ENCODE measurements around the gene FOCAD. TPM values are rescaled to one million over a fixed set of nuclear protein-coding genes. Genes with fewer than 3 reads are reported as not detected.

FOCAD gene
- total and polyA plus RNA-seq, 2 donors, result 7.8 to 84.3 TPM

DNA sequence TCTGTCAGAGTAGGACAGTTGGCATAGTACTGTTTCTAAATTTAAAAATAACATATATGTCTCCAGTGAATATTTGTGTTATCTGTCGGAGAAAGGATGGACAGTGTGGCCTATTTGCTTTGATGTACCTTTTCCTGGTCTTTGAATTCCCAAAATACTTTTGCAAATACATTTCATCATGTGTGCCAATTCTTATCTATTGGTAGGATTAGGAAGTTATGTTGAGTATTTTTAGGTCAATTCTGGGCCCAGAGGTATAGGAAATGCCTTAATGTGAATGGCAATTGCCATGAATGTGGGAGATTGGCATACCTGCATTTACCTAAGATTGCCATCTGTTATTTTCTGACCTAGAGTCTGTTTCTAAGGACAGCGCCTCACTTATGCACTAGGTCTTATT lies 5.8 kb downstream of the FOCAD start:
- Histone ChIP-seq H3K4me1 (ENCODE audit: insufficient read depth) (no peaks in the 10 kb centered on the region), H3K27ac (ENCODE audit: low read depth) (no peak overlapping the region), H3K4me3 (ENCODE audit: low read depth, low read length) (no peak overlapping the region), H3K36me3 (ENCODE audit: insufficient read depth) (no peaks in the 10 kb centered on the region)
- 92% methylated on average over 2 of the region's 2 CpGs for WGBS
- no peak for DNase-seq (ENCODE audit: extremely low spot score)

DNA sequence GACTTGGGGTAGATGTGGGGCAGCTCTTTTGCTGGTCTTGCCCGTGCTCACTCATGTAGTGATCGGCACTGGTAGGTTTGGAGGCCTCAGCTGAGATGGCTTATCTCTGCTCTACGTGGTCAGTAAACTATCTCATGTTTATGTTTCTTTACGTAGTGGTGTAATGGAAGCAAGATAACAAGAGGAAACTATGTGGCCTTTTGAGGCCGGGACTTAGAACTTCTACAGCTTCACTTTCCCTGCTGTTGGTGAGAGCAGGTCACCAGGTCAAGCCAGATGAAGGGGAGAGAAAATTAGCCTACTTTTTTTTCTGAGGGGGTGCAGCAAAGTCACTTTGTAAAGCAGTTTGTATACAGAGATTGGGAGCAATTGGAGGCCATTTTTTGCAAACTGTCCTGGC lies 8.5 kb downstream of the FOCAD start:
- no peaks in the 10 kb centered on the region for H3K4me1 ChIP-seq (ENCODE audit: insufficient read depth)
- 44% methylated on average over 5 of the region's 5 CpGs for WGBS
- no peak for DNase-seq (ENCODE audit: extremely low spot score)

DNA sequence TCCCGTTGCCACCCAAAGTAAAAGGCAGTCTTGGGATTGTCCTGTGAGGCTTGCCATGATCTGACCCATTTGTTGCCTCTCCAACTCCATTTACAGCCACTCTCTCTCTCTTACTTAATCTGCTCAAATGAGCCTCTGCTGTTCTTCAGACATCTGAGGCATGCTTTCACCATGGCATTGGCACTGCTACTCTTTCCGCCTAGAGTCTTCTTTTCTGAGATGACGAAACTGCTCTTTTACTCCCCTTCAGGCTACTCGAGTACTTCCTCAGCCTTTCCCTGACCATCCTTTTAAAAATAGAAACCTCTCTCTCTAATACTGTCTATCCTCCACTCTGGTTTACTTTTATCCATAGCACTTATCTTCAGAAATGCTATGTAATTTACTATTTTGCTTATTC lies 9.0 kb downstream of the FOCAD start:
- 68% methylated on average over 4 of the region's 4 CpGs for WGBS
- Histone ChIP-seq H3K36me3 (ENCODE audit: insufficient read depth) (no peaks in the 10 kb centered on the region), H3K27ac (ENCODE audit: low read depth) (no peak overlapping the region), H3K4me1 (ENCODE audit: insufficient read depth) (no peaks in the 10 kb centered on the region), H3K4me3 (ENCODE audit: low read depth, low read length) (no peak overlapping the region)
- DNase-seq (ENCODE audit: extremely low spot score), result no peak

More for the DNA sequence above, 8.5 kb downstream of the FOCAD start:
- Histone ChIP-seq H3K4me3 (ENCODE audit: low read depth, low read length) (no peak overlapping the region), H3K36me3 (ENCODE audit: insufficient read depth) (no peaks in the 10 kb centered on the region), H3K27ac (ENCODE audit: low read depth) (no peak overlapping the region)

DNA sequence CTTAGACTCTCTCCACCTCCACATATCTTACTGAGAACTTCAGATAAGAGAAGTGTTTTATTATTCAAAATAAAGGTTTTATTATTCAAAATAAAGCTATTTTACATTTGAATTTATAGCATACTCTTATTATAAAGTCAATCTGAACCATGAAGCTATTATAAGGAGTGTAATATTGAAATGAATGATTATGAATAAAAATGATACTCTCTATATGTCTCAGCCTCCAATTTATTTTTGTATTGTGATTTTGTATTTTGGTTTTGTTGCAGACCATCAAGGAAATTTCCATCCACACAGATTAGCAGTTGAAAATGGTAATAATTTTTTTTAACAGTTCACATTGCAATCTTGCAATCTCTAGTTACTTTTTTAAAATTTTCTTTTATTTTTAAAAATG lies 10.2 kb downstream of the FOCAD start:
- H3K4me3 ChIP-seq (ENCODE audit: low read depth, low read length), result no peak overlapping the region

DNA sequence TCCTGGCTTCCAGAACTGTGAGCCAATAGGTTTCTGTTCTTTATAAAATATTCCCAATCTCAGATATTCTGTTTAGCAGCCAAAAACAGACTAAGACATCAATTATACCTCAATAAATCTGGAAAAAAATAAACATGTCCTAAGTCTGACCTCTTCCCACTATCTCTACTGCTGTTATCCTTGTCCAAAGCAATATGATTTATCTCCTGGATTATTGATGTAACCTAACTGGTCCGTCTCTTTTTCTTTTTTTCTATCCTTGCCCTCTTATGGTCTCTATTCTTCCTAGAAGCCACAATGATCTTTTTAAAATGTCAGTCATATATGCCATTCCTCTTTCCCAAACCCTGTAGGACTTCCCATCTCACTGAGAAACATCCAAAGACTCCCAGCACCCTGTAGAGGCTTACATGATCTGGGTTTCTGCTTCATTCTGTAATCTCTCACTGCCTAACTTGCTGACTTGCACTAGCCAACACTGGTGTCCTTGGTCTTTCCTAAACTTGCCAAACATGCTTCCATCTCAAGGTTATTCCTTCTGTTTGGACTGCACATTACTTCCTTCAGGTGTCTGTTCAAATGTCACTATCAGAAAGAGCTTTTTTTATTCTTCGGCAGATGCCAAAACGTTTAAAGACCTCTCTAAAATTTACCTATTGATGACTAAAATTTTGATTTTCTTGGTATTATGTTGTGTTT lies 13.1 kb downstream of the FOCAD start:
- no peak for DNase-seq (ENCODE audit: extremely low spot score)
- WGBS, result 77% methylated on average over 3 of the region's 3 CpGs
- no peaks in the 10 kb centered on the region for H3K36me3 ChIP-seq (ENCODE audit: insufficient read depth)
- H3K4me1 ChIP-seq (ENCODE audit: insufficient read depth), result no peaks in the 10 kb centered on the region
- H3K4me3 ChIP-seq (ENCODE audit: low read depth, low read length), result no peak overlapping the region
- no peak overlapping the region for H3K27ac ChIP-seq (ENCODE audit: low read depth)

More for the DNA sequence above, 10.2 kb downstream of the FOCAD start:
- Histone ChIP-seq H3K4me1 (ENCODE audit: insufficient read depth) (no peaks in the 10 kb centered on the region), H3K27ac (ENCODE audit: low read depth) (no peak overlapping the region), H3K36me3 (ENCODE audit: insufficient read depth) (no peaks in the 10 kb centered on the region)
- no peak for DNase-seq (ENCODE audit: extremely low spot score)

DNA sequence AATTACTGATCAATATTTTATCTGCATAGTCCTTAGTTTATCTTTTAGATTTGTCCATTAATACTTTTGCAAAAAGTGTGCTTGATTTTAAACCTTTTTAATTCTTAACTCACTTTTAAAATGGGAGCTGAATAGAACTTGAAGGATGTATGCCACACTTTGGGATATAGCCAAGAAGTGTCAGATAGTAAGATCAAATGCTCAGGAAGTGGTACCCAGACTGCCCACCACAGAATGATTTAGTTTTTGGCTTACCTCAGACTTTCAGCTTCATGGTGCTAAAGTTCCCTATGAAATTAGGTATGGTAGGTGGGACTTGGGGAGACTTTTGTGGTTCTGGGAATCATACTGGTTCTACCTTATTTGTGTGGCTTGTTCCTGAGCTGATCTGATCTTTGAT lies 14.7 kb downstream of the FOCAD start:
- Histone ChIP-seq H3K27ac (ENCODE audit: low read depth) (no peak overlapping the region), H3K36me3 (ENCODE audit: insufficient read depth) (no peaks in the 10 kb centered on the region), H3K4me3 (ENCODE audit: low read depth, low read length) (no peak overlapping the region), H3K4me1 (ENCODE audit: insufficient read depth) (no peaks in the 10 kb centered on the region)
- DNase-seq (ENCODE audit: extremely low spot score), result no peak

DNA sequence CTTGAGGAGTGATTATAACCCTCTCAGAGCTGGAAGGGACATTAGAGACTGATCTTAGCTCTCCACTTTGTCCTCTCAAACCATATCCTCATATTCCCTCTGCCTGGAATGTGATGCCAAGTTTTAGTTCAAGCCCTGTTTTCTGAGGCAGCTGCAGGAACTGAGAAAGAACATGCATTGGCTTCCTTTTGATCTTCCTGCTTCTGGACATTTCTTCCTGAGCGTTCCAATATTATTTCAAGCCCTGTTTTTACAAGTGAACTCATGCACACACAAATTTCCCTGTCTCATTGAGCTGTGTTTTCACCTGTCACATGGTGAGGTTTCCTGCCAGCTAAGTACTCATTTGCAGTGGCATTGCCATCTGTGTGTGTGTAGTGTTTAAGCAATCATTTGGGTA lies 17.0 kb downstream of the FOCAD start:
- Histone ChIP-seq H3K27ac (ENCODE audit: low read depth) (no peak overlapping the region), H3K4me3 (ENCODE audit: low read depth, low read length) (no peak overlapping the region), H3K4me1 (ENCODE audit: insufficient read depth) (no peaks in the 10 kb centered on the region), H3K36me3 (ENCODE audit: insufficient read depth) (no peaks in the 10 kb centered on the region)
- 4% methylated on average over 1 of the region's 1 CpG for WGBS
- no peak for DNase-seq (ENCODE audit: extremely low spot score)

DNA sequence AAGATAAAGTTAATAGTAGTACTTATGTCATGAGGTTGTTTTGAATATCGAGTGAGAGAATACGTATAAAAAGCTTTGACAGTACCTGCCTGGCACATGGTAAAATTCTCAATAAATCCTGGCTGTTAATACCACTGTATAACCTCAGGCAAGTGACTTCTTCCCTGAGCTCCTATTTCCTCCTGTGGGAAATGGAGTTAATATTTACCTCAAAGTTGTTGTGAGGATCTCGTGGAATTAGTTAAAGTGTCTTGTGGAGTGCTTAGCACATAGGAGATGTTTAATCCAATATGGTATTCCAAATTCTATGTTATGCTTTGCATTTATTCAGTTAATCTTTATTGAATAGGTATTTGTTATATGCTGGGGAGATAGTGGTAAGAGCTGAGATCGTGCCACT lies 18.5 kb downstream of the FOCAD start:
- Histone ChIP-seq H3K27ac (ENCODE audit: low read depth) (no peak overlapping the region), H3K36me3 (ENCODE audit: insufficient read depth) (no peaks in the 10 kb centered on the region), H3K4me3 (ENCODE audit: low read depth, low read length) (no peak overlapping the region), H3K4me1 (ENCODE audit: insufficient read depth) (no peaks in the 10 kb centered on the region)
- 87% methylated on average over 4 of the region's 4 CpGs for WGBS
- DNase-seq (ENCODE audit: extremely low spot score), result no peak

DNA sequence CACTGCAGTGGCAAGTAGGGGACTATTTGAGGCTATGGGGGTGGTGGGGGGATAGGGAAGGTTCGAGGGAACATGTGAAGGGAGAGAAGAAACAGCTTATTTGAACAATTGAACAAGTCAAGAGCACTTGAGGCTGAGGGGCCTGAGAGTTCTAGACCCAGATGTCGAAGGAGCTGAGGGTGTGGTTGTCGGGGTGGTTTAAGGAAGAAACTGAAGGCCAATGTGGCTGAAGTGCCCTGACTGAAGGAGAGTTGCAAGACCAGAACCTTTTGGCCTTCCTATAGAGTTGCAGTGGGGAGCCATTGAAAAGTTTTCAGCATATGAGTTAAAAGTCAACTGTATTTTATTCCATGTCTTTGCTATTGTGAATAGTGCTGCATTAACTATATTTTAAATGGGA lies 19.1 kb downstream of the FOCAD start:
- no peak for DNase-seq (ENCODE audit: extremely low spot score)
- Histone ChIP-seq H3K27ac (ENCODE audit: low read depth) (no peak overlapping the region), H3K4me1 (ENCODE audit: insufficient read depth) (no peaks in the 10 kb centered on the region), H3K4me3 (ENCODE audit: low read depth, low read length) (no peak overlapping the region), H3K36me3 (ENCODE audit: insufficient read depth) (no peaks in the 10 kb centered on the region)
- WGBS, result 96% methylated on average over 3 of the region's 3 CpGs

DNA sequence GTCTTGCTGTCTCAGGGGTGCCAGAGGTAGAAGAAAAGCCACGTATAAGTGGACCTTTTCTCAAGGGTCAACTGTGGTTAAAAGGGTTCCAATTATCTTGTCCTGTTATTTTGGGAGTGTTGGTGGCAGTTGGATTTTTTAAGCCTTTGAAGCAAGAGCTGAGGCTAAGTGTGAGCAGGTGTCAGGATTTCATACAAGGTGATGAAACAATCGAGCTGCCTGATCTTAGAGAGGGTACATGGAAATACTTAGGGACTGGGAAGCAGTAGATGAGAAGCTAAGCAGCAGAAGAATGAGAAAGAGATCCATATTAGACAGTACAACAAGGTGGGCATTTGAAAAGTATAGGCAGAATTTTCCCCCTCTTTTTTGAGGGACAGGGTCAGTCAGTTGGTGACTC lies 23.6 kb downstream of the FOCAD start:
- no peaks in the 10 kb centered on the region for H3K36me3 ChIP-seq (ENCODE audit: insufficient read depth)
- no peak for DNase-seq (ENCODE audit: extremely low spot score)
- 89% methylated on average over 2 of the region's 2 CpGs for WGBS
- no peak overlapping the region for H3K27ac ChIP-seq (ENCODE audit: low read depth)
- H3K4me1 ChIP-seq (ENCODE audit: insufficient read depth), result no peaks in the 10 kb centered on the region
- no peak overlapping the region for H3K4me3 ChIP-seq (ENCODE audit: low read depth, low read length)

DNA sequence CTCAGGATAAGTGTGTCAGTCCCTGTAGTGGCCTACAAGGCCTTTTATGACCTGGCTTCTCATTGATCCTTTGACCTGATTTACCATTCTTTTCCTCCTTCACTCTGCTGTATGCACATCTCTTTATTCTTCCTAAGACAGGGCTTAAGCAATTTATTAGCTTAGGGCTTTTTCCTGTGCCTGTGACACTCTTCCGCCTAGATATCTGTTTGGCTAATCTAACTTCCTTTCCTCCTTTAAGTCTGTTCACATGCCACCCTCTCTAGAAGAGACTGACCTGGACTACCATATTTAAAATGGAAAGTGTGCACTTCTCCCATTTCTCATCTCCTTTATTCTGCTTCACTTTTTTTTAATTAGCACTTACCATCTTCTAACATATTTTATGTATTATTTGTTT lies 29.1 kb downstream of the FOCAD start:
- Histone ChIP-seq H3K36me3 (ENCODE audit: insufficient read depth) (no peaks in the 10 kb centered on the region), H3K27ac (ENCODE audit: low read depth) (no peak overlapping the region), H3K4me1 (ENCODE audit: insufficient read depth) (no peaks in the 10 kb centered on the region), H3K4me3 (ENCODE audit: low read depth, low read length) (no peak overlapping the region)
- DNase-seq (ENCODE audit: extremely low spot score), result no peak
- WGBS, result 84% methylated on average over 1 of the region's 1 CpG

DNA sequence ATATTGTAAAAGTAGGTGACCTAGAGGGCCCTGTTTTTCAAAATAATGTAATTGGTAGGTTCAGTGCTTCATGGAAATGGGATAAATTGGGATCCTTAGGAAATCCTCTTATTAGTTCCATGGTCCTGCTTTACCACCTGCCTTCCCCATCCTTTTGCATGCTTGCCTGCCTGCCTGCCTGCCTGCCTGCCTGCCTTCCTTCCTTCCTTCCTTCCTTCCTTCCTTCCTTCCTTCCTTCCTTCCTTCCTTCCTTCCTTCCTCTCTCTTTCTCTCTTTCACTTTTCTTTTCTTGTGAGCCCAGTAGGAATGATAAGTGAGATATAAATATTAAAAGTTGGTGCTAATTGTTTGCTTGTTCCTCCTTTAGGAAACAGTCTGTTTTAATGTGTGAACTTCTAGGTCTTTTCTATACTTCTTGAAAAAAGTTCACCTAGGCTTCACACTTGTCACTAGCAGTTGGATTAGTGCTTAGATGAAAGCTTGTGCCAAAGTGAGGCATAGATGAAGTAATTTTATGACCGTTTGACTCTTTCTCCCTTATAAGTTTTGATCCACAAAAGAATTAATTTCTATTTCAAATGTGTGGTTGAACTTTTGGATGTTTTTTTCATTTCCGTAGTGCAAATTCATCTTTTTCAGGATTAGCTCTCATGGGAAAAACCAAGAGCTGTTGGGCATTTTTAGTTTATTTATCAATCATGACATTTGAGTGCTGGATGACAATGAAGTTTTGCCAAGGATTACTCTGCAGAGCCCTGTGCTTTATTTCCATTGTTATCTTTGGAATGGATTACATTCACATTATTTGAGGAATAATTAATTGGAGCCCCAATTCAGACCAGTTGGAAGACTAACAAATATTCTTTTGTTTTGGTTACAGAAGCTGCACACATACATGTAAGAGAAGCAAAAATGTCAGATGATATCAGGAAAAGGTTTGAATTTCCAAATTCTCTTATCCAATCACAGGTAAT lies 30.7 kb downstream of the FOCAD start:
- Histone ChIP-seq H3K27ac (ENCODE audit: low read depth) (no peak overlapping the region), H3K4me1 (ENCODE audit: insufficient read depth) (no peaks in the 10 kb centered on the region), H3K36me3 (ENCODE audit: insufficient read depth) (no peaks in the 10 kb centered on the region), H3K4me3 (ENCODE audit: low read depth, low read length) (no peak overlapping the region)
- WGBS, result 81% methylated on average over 2 of the region's 2 CpGs
- no peak for DNase-seq (ENCODE audit: extremely low spot score)

DNA sequence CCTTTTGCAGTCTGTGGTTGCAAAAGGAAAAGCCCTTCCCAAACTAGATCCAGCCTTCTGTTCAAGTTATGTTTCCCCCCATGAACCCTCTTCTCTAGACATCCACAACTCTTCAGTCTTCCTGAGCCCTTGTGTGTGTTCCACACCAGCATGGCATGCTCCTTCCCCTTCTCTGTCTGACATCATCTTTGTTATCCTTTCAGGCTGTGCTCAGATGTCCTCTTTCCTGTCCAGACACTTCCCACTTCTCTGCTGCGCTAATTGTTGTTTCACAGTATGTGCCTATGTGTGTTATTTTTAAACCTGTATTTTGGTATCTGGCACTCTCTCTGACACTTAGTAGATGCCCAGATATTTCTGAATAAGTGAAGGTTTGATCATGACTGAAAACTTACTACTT lies 38.2 kb downstream of the FOCAD start:
- Histone ChIP-seq H3K4me1 (ENCODE audit: insufficient read depth) (no peaks in the 10 kb centered on the region), H3K4me3 (ENCODE audit: low read depth, low read length) (no peak overlapping the region), H3K36me3 (ENCODE audit: insufficient read depth) (no peaks in the 10 kb centered on the region), H3K27ac (ENCODE audit: low read depth) (no peak overlapping the region)
- DNase-seq (ENCODE audit: extremely low spot score), result no peak
- WGBS, result 87% methylated on average over 1 of the region's 1 CpG

DNA sequence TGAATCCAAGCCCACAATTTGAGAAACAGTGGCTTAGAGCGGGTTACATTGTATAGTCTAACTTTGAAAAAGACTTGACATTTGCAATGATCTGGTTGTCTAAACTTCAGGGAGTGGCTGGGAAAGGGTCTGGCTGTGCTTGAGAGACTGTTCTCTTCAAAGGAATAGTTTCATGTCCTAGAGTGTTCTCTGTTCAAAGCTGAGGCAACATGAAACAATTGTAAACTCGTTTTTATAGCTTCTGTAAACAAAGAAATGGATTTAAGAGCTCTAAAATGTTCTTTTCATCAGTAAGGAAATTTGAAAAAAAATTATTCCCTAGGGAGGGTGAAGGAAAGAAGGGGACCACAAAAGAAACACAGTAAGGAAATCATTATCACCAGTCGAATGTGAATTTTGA lies 41.6 kb downstream of the FOCAD start:
- Histone ChIP-seq H3K36me3 (ENCODE audit: insufficient read depth) (no peaks in the 10 kb centered on the region), H3K27ac (ENCODE audit: low read depth) (no peak overlapping the region), H3K4me1 (ENCODE audit: insufficient read depth) (no peaks in the 10 kb centered on the region), H3K4me3 (ENCODE audit: low read depth, low read length) (no peak overlapping the region)
- no peak for DNase-seq (ENCODE audit: extremely low spot score)
- 64% methylated on average over 3 of the region's 3 CpGs for WGBS
